K562 (cell line): ENCODE measurements around the gene TIMM23.
A peak's percentile ranks its signal among the peaks of the same experiment; 100 is the strongest.

Experiments used
- EP300 ChIP-seq: IDR thresholded peaks from 2 replicates; pipeline ENCODE4 v1.6.1; 2012; ENCODE audit warnings: low read length, improper control_type of control experiment
- KDM1A ChIP-seq, 2 experiments: fragments of 450-650 bp; IDR thresholded peaks; 2 replicates each; pipeline ENCODE4 v1.6.1; 2016; ENCODE audit warnings: mild to moderate bottlenecking in 2 of 2
- LCOR ChIP-seq: sonication (generic); formaldehyde crosslinking; IDR thresholded peaks from 2 replicates; pipeline ENCODE4 v1.8.0; 2022; ENCODE audit warnings: mild to moderate bottlenecking, missing genetic modification reagents
- RAD21 ChIP-seq, 2 experiments: fragments of 250-450 bp in 1 of 2; fragments of 450-650 bp in 1 of 2; sonication (Bioruptor Pico) in 1 of 2; formaldehyde crosslinking in 1 of 2; IDR thresholded peaks in 1 of 2; conservative IDR thresholded peaks in 1 of 2; 2 replicates each; pipeline versions ENCODE4 v1.4.0 to v1.8.0; 2020 to 2022; ENCODE audit warnings: mild to moderate bottlenecking in 2 of 2, moderate library complexity in 1 of 2
- TF ChIP-seq, protein P1 (sequence below), 2 experiments: fragments of 450-650 bp; conservative IDR thresholded peaks; 2 replicates each; pipeline ENCODE4 v1.6.1; 2017; ENCODE audit warnings: mild to moderate bottlenecking in 2 of 2, moderate library complexity in 2 of 2

DNA sequence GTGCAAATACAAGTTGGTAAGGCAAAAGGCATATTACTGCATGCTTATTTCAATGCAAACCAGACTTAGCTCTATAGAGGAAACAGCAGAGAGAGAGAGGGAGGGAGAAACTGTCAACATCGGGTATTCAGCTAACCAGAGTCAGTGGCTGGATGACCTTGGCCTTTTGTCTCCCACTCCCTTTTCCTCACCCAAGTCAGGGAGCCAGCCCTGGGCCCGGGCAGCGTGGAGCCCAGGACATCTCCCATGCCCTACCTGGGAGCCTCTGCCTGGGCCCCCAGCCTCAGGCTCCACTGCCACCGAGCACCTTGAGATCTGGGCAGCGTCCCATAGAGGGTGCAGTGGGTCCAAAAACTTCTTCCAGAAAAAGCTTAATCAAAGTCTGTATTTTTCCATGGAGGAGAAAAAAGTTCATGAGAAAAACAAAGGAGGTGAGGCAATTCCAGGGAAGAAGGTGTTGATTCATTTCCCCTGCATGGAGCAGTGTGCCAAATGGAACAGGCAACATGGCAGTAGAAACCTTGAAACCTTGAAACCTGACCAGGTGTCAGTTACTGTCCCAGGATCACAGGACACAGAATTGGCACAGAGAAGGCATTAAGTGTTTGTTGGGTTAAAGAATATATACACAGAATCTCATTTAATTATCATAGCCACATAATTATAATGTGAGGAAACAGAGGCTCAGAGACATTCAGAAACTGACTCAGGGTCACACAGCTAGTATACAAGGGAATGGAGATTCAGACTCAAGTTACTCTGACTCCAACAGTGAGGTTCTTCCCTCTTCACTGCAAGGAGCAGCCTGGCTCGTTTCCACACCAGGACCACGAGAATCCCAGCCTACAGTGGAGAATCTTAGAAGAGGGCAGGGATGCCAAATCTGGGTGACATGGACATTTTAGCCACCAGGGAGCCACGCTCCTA, 63.9 kb downstream of the TIMM23 start:
- TF ChIP-seq KDM1A (IDR thresholded peaks at IDR 0.05) (no peak), LCOR (no peak), EP300 (no peak), RAD21 (CRISPR knock-in tag; conservative IDR thresholded peaks at IDR 0.05 in 1 of 2, IDR thresholded peaks at IDR 0.05 in 1 of 2) (peak; percentile 28 to 39)
- TF ChIP-seq, protein P1, sequence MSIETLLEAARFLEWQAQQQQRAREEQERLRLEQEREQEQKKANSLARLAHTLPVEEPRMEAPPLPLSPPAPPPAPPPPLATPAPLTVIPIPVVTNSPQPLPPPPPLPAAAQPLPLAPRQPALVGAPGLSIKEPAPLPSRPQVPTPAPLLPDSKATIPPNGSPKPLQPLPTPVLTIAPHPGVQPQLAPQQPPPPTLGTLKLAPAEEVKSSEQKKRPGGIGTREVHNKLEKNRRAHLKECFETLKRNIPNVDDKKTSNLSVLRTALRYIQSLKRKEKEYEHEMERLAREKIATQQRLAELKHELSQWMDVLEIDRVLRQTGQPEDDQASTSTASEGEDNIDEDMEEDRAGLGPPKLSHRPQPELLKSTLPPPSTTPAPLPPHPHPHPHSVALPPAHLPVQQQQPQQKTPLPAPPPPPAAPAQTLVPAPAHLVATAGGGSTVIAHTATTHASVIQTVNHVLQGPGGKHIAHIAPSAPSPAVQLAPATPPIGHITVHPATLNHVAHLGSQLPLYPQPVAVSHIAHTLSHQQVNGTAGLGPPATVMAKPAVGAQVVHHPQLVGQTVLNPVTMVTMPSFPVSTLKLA (conservative IDR thresholded peaks at IDR 0.05): no peak
